ENCODE data around the gene FILIP1L.

- TF ChIP-seq CTCF (IDR thresholded peaks at IDR 0.05 in 2 of 3, conservative IDR thresholded peaks at IDR 0.05 in 1 of 3; ENCODE audit: borderline replicate concordance in 1 of 3, insufficient read depth in 1 of 3, low read depth in 2 of 3, low read length in 2 of 3), result no peak
- no peak for TF ChIP-seq CEBPB (IDR thresholded peaks at IDR 0.05; ENCODE audit: low read depth)
- TF ChIP-seq EZH2 (IDR thresholded peaks at IDR 0.05), result no peak
- TF ChIP-seq CBX3 (IDR thresholded peaks at IDR 0.05; ENCODE audit: low read depth), result no peak
- no peak for TF ChIP-seq POLR2A (IDR thresholded peaks at IDR 0.05; ENCODE audit: borderline replicate concordance, extremely low read depth, insufficient read depth, insufficient read length)
- TF ChIP-seq, protein P1, sequence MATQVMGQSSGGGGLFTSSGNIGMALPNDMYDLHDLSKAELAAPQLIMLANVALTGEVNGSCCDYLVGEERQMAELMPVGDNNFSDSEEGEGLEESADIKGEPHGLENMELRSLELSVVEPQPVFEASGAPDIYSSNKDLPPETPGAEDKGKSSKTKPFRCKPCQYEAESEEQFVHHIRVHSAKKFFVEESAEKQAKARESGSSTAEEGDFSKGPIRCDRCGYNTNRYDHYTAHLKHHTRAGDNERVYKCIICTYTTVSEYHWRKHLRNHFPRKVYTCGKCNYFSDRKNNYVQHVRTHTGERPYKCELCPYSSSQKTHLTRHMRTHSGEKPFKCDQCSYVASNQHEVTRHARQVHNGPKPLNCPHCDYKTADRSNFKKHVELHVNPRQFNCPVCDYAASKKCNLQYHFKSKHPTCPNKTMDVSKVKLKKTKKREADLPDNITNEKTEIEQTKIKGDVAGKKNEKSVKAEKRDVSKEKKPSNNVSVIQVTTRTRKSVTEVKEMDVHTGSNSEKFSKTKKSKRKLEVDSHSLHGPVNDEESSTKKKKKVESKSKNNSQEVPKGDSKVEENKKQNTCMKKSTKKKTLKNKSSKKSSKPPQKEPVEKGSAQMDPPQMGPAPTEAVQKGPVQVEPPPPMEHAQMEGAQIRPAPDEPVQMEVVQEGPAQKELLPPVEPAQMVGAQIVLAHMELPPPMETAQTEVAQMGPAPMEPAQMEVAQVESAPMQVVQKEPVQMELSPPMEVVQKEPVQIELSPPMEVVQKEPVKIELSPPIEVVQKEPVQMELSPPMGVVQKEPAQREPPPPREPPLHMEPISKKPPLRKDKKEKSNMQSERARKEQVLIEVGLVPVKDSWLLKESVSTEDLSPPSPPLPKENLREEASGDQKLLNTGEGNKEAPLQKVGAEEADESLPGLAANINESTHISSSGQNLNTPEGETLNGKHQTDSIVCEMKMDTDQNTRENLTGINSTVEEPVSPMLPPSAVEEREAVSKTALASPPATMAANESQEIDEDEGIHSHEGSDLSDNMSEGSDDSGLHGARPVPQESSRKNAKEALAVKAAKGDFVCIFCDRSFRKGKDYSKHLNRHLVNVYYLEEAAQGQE (IDR thresholded peaks at IDR 0.05; ENCODE audit: low read depth), result no peak
- TF ChIP-seq, protein P2, sequence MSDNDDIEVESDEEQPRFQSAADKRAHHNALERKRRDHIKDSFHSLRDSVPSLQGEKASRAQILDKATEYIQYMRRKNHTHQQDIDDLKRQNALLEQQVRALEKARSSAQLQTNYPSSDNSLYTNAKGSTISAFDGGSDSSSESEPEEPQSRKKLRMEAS (IDR thresholded peaks at IDR 0.05), result no peak
- TF ChIP-seq ZFX (IDR thresholded peaks at IDR 0.05), result no peak
These were observed 31.1 kb downstream of the FILIP1L start for GRCh38 chr3:100083209-100083608.

Data from HCT116 (cell line).